Choroid plexus epithelial cell (primary cell): ENCODE data around the gene RBM4B.

Experiments used
- DNase-seq: peaks from one replicate; pipeline ENCODE4 v3.0.0-alpha.2; 2010; ENCODE audit warnings: low read depth
- H3K4me3 ChIP-seq: 2 replicates; pipeline ENCODE4 v1.5.1; 2011; ENCODE audit warnings: low read depth, mild to moderate bottlenecking, control low read depth, low read length, moderate library complexity
- CTCF ChIP-seq: conservative IDR thresholded peaks from 2 replicates; pipeline ENCODE4 v1.5.1; 2011; ENCODE audit warnings: low read depth, mild to moderate bottlenecking, control low read depth, inconsistent platforms, low read length, moderate library complexity

Gene RBM4B

GRCh38 chr11:66705587-66706335 lies 28.1 kb upstream of the RBM4B start:
- no peak for TF ChIP-seq CTCF
- DNase-seq, result no peak
- no peak overlapping the region for H3K4me3 ChIP-seq

- H3K4me3 ChIP-seq, result no peak overlapping the region
- no peak for TF ChIP-seq CTCF
- DNase-seq, result no peak
Measured at GRCh38 chr11:66704659-66705360, 27.1 kb upstream of the RBM4B start.

GRCh38 chr11:66701432-66702240 lies 23.9 kb upstream of the RBM4B start:
- peak; percentile 11 for DNase-seq
- no peak overlapping the region for H3K4me3 ChIP-seq
- no peak for TF ChIP-seq CTCF

- H3K4me3 ChIP-seq, result no peak overlapping the region
- DNase-seq, result no peak
- TF ChIP-seq CTCF, result no peak
Measured at GRCh38 chr11:66700742-66701141, 23.1 kb upstream of the RBM4B start.

- no peak for DNase-seq
- no peak for TF ChIP-seq CTCF
- H3K4me3 ChIP-seq, result no peak overlapping the region
Measured at GRCh38 chr11:66700337-66700736, 22.6 kb upstream of the RBM4B start.

GRCh38 chr11:66698491-66698890 lies 20.8 kb upstream of the RBM4B start:
- no peak for TF ChIP-seq CTCF
- DNase-seq, result no peak
- no peak overlapping the region for H3K4me3 ChIP-seq
